ENCODE results near the gene TMEM18.

TMEM18 gene

DNA sequence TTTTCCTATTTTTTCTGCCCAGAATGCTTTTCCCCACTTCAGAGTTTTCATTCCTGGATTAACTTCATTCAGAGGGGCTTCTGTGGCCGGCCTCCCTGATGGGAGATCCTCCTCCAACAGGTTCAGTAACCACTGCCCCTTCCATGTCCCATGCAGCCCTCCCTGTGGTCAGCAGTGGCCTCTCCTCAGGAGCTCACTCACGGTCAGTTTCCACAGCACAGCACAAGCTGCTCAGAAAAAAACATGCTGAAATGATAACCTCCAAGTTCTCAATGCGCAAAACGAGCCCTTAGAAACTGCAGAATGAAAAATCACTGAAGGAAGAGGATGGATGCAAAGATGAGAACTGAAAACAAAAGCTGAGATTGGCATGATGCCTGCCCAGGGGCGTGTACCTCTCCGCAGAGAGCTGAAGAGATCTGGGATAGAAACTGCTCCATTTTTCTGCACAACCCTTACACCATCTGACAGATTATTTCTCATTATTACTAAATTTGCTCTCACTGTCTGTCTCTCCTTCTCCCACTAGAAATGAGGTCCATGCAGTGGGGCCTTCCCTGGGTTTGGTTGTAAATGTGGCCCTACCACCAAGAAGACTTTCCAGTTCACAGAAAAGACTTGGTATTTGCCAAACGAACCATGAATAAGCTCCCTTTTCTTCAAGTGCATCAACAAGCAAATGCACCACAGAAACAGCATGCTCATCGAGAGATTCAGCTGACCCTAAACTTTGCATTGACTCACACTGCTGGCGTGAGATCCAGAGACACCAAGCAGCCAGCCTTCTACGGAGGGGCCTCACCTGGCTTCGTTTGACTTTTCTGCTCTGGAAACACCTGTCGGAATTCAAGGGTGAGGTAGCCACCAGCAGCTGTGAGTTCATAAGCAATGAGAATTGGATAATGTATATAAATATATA lies 51.5 kb downstream of the TMEM18 start:
- peaks cover 4 to 17% of the 10 kb centered on the region in 2 donors for H3K4me1 ChIP-seq (ENCODE audit: control insufficient read depth in 2 of 2, insufficient read depth in 1 of 2, low read depth in 1 of 2, low read length in 2 of 2)
- H4K8ac ChIP-seq (ENCODE audit: low read depth, low read length), result no peak overlapping the region
- no peaks in the 10 kb centered on the region for H3K36me3 ChIP-seq (replicated peaks in 1 of 2; ENCODE audit: control insufficient read depth in 2 of 2, insufficient read depth in 2 of 2, low read length in 2 of 2)
- no peak overlapping the region for H3K27ac ChIP-seq (replicated peaks; ENCODE audit: low read length)
- no peak overlapping the region for H2AFZ ChIP-seq (ENCODE audit: low read length)
- H3K23ac ChIP-seq (ENCODE audit: low read depth, low read length, poor library complexity), result no peak overlapping the region
- no peak overlapping the region for H3K4me3 ChIP-seq (ENCODE audit: low read length in 2 of 2)
- no peaks in the 10 kb centered on the region for H3K79me1 ChIP-seq (ENCODE audit: low read depth, low read length)
- no peaks in the 10 kb centered on the region for H3K27me3 ChIP-seq (ENCODE audit: control insufficient read depth in 3 of 3, insufficient read depth in 3 of 3, low read depth in 1 of 3, low read length in 3 of 3)
- no peak overlapping the region for H3K4me2 ChIP-seq (ENCODE audit: insufficient read depth, low read length, poor library complexity, severe bottlenecking)
- no CpG with 5 or more reads among the region's 12 CpGs for WGBS, 2 donors (ENCODE audit: extremely low coverage in 2 of 2, insufficient read length in 2 of 2, insufficient replicate concordance in 1 of 2)
- peak overlapping the region; percentile 33 for H3K9ac ChIP-seq (ENCODE audit: low read depth, low read length, poor library complexity)
- no peaks in the 10 kb centered on the region for H3K9me3 ChIP-seq (replicated peaks in 1 of 2; ENCODE audit: control insufficient read depth in 2 of 2, insufficient read depth in 1 of 2, low read depth in 1 of 2, low read length in 2 of 2)
- H2BK5ac ChIP-seq (ENCODE audit: low read length), result no peak overlapping the region
- no peak overlapping the region for H2BK12ac ChIP-seq (ENCODE audit: low read length)
- H4K91ac ChIP-seq (ENCODE audit: low read depth, low read length, poor library complexity), result no peak overlapping the region
- DNase-seq (ENCODE audit: low spot score), result no peak
- no peak overlapping the region for H2AK5ac ChIP-seq (ENCODE audit: low read depth, low read length)
- H3K14ac ChIP-seq (ENCODE audit: low read length), result no peak overlapping the region
- no peak overlapping the region for H3K18ac ChIP-seq (ENCODE audit: low read length)
- no peak overlapping the region for H3K4ac ChIP-seq (ENCODE audit: low read length)
- H2BK120ac ChIP-seq (ENCODE audit: low read depth, low read length), result no peak overlapping the region
- no peak overlapping the region for H2BK15ac ChIP-seq (ENCODE audit: low read length)

DNA sequence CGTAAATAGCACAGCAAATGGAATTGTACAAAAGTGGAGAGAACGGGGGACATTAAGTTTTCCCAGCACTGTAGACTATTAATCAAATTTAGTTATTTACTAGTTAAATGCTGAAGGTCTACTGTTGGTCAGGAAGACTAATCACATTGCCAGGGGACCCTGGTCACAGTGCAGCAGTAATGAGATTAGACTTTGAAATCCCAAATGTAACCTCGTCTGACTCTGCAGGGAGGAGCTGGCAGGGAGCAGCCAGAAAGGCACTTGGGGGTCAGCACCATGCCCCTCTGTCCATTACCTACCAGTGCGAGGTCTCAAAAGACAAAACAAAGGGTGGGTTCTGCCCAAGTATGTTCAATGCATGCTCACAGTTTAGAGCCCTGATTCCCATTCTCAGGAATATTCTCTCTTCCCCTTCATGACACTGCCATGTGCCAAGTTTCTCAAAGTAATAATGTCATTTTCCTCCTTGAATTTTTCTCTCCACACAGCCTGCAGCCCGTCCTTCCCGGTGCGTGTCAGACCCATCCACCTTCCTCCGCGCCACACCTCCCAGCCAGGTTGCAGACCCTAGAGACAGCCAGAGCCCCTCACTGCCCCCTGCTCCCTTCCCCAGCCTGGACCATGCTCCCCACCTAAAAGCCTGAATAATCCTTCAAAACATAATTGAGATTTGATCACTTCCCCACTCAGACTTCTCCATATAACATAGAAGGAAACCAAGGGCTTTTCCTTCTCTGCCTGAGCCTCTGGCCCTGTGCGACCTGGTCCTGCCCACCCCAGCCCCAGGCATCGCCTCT lies 52.5 kb downstream of the TMEM18 start:
- Histone ChIP-seq H3K18ac (ENCODE audit: low read length) (peak overlapping the region; percentile 40), H4K8ac (ENCODE audit: low read depth, low read length) (no peak overlapping the region), H3K27ac (replicated peaks; ENCODE audit: low read length) (no peak overlapping the region), H3K4me3 (ENCODE audit: low read length in 2 of 2) (no peak overlapping the region), H2BK5ac (ENCODE audit: low read length) (no peak overlapping the region), H2AK5ac (ENCODE audit: low read depth, low read length) (peak overlapping the region; percentile 31), H3K27me3 (ENCODE audit: control insufficient read depth in 3 of 3, insufficient read depth in 3 of 3, low read depth in 1 of 3, low read length in 3 of 3) (no peaks in the 10 kb centered on the region), H2BK15ac (ENCODE audit: low read length) (no peak overlapping the region), H2BK120ac (ENCODE audit: low read depth, low read length) (no peak overlapping the region), H3K36me3 (replicated peaks in 1 of 2; ENCODE audit: control insufficient read depth in 2 of 2, insufficient read depth in 2 of 2, low read length in 2 of 2) (no peaks in the 10 kb centered on the region), H3K23ac (ENCODE audit: low read depth, low read length, poor library complexity) (no peak overlapping the region), H2AFZ (ENCODE audit: low read length) (no peak overlapping the region), H4K91ac (ENCODE audit: low read depth, low read length, poor library complexity) (no peak overlapping the region), H3K9me3 (replicated peaks in 1 of 2; ENCODE audit: control insufficient read depth in 2 of 2, insufficient read depth in 1 of 2, low read depth in 1 of 2, low read length in 2 of 2) (no peaks in the 10 kb centered on the region), H3K4me1 (ENCODE audit: control insufficient read depth in 2 of 2, insufficient read depth in 1 of 2, low read depth in 1 of 2, low read length in 2 of 2) (peaks cover 4 to 17% of the 10 kb centered on the region in 2 donors), H2BK12ac (ENCODE audit: low read length) (no peak overlapping the region), H3K4me2 (ENCODE audit: insufficient read depth, low read length, poor library complexity, severe bottlenecking) (no peak overlapping the region), H3K9ac (ENCODE audit: low read depth, low read length, poor library complexity) (no peak overlapping the region), H3K4ac (ENCODE audit: low read length) (no peak overlapping the region), H3K79me1 (ENCODE audit: low read depth, low read length) (no peaks in the 10 kb centered on the region), H3K14ac (ENCODE audit: low read length) (no peak overlapping the region)
- DNase-seq (ENCODE audit: low spot score), result no peak
- WGBS, 2 donors (ENCODE audit: extremely low coverage in 2 of 2, insufficient read length in 2 of 2, insufficient replicate concordance in 1 of 2), result no CpG with 5 or more reads among the region's 11 CpGs

DNA sequence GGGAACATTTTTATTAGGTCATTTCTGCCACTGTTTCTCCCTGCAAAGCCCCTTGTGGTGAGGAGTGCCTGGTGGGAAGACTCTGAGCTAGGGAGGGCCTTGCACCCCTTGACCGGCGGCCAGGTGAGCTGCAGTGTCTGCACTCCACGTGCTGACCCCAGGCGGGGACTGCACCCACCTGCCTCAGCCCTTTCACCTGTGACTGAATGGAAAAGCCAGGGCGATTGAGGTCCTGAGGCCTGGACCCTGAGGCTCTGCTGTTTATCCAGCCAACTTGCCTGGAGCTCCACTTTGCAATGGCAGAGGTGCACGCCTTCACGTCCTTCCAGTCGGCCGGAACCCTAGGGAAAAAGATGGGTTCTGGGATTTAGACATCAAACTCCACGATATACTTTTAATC lies 53.1 kb downstream of the TMEM18 start:
- no peak overlapping the region for H2BK15ac ChIP-seq (ENCODE audit: low read length)
- no CpG with 5 or more reads among the region's 10 CpGs for WGBS, 2 donors (ENCODE audit: extremely low coverage in 2 of 2, insufficient read length in 2 of 2, insufficient replicate concordance in 1 of 2)
- peaks cover 4 to 17% of the 10 kb centered on the region in 2 donors for H3K4me1 ChIP-seq (ENCODE audit: control insufficient read depth in 2 of 2, insufficient read depth in 1 of 2, low read depth in 1 of 2, low read length in 2 of 2)
- H3K4ac ChIP-seq (ENCODE audit: low read length), result no peak overlapping the region
- no peak overlapping the region for H2BK5ac ChIP-seq (ENCODE audit: low read length)
- no peaks in the 10 kb centered on the region for H3K27me3 ChIP-seq (ENCODE audit: control insufficient read depth in 3 of 3, insufficient read depth in 3 of 3, low read depth in 1 of 3, low read length in 3 of 3)
- no peak overlapping the region for H2AK5ac ChIP-seq (ENCODE audit: low read depth, low read length)
- no peak overlapping the region for H3K14ac ChIP-seq (ENCODE audit: low read length)
- H3K9me3 ChIP-seq (replicated peaks in 1 of 2; ENCODE audit: control insufficient read depth in 2 of 2, insufficient read depth in 1 of 2, low read depth in 1 of 2, low read length in 2 of 2), result no peaks in the 10 kb centered on the region
- no peak overlapping the region for H2BK120ac ChIP-seq (ENCODE audit: low read depth, low read length)
- no peak overlapping the region for H2AFZ ChIP-seq (ENCODE audit: low read length)
- H3K27ac ChIP-seq (replicated peaks; ENCODE audit: low read length), result no peak overlapping the region
- no peak overlapping the region for H3K23ac ChIP-seq (ENCODE audit: low read depth, low read length, poor library complexity)
- H3K4me3 ChIP-seq (ENCODE audit: low read length in 2 of 2), result no peak overlapping the region
- no peaks in the 10 kb centered on the region for H3K79me1 ChIP-seq (ENCODE audit: low read depth, low read length)
- no peak overlapping the region for H3K9ac ChIP-seq (ENCODE audit: low read depth, low read length, poor library complexity)
- H4K91ac ChIP-seq (ENCODE audit: low read depth, low read length, poor library complexity), result no peak overlapping the region
- no peak overlapping the region for H3K18ac ChIP-seq (ENCODE audit: low read length)
- no peak for DNase-seq (ENCODE audit: low spot score)
- no peak overlapping the region for H2BK12ac ChIP-seq (ENCODE audit: low read length)
- H3K4me2 ChIP-seq (ENCODE audit: insufficient read depth, low read length, poor library complexity, severe bottlenecking), result no peak overlapping the region
- no peak overlapping the region for H4K8ac ChIP-seq (ENCODE audit: low read depth, low read length)
- no peaks in the 10 kb centered on the region for H3K36me3 ChIP-seq (replicated peaks in 1 of 2; ENCODE audit: control insufficient read depth in 2 of 2, insufficient read depth in 2 of 2, low read length in 2 of 2)

Data from neuronal stem cell (in vitro differentiated cells).